IgD-negative memory B cell (primary cell): Measurements from ENCODE around the gene TAPBPL. TPM values are rescaled to one million over a fixed set of nuclear protein-coding genes. Genes with fewer than 3 reads are reported as not detected.

Source experiments
- polyA plus RNA-seq: library from polyadenylated mRNA; unstranded; fragments of 300-500 nt; fragmentation: Illumina TruSeq; gene quantifications from one replicate; pipeline ENCODE4 v1.2.3, GENCODE V29; 2021

TAPBPL gene
- polyA plus RNA-seq, 1 donor from 2014 or later, result 125 TPM

Other genes with a start within 250 kb of the TAPBPL start
- gene PLEKHG6, start 141.4 kb upstream of the TAPBPL start, polyA plus RNA-seq, result not detected
- gene TNFRSF1A, start 110.0 kb upstream of the TAPBPL start, polyA plus RNA-seq, result 2.4 TPM
- not detected for gene SCNN1A, start 76.5 kb upstream of the TAPBPL start, polyA plus RNA-seq
- gene LTBR, start 67.9 kb upstream of the TAPBPL start, polyA plus RNA-seq, result not detected
- 264 TPM for gene CD27, start 7.1 kb upstream of the TAPBPL start, polyA plus RNA-seq
- 8.1 TPM for gene VAMP1, start 18.6 kb downstream of the TAPBPL start, polyA plus RNA-seq
- gene MRPL51, start 41.2 kb downstream of the TAPBPL start, polyA plus RNA-seq, result 165 TPM
- 21.1 TPM for gene NCAPD2, start 42.1 kb downstream of the TAPBPL start, polyA plus RNA-seq
- gene GAPDH, start 82.5 kb downstream of the TAPBPL start, polyA plus RNA-seq, result 1,479 TPM
- 12.3 TPM for gene IFFO1, start 104.0 kb downstream of the TAPBPL start, polyA plus RNA-seq
- 24.9 TPM for gene NOP2, start 116.2 kb downstream of the TAPBPL start, polyA plus RNA-seq
- 55.2 TPM for gene CHD4, start 155.3 kb downstream of the TAPBPL start, polyA plus RNA-seq
- gene LPAR5, start 183.9 kb downstream of the TAPBPL start, polyA plus RNA-seq, result 63.6 TPM
- 5.8 TPM for gene ACRBP, start 195.4 kb downstream of the TAPBPL start, polyA plus RNA-seq
- gene ING4, start 211.1 kb downstream of the TAPBPL start, polyA plus RNA-seq, result 76.6 TPM
- gene ZNF384, start 237.3 kb downstream of the TAPBPL start, polyA plus RNA-seq, result 32.5 TPM
- not detected for gene PIANP, start 248.8 kb downstream of the TAPBPL start, polyA plus RNA-seq